Right cardiac atrium (tissue), 5 donors: ENCODE data around the gene UNC5C. TPM values are rescaled to one million over a fixed set of nuclear protein-coding genes. Genes with fewer than 3 reads are reported as not detected.

Experiments used
- ATAC-seq, 2 donors: fragments of 200-7000 bp; cut with Tn5 transposase; one replicate each; pipeline versions ENCODE4 v1.8.0 to v1.9.1; 2020; ENCODE audit warnings: moderate library complexity in 2 of 2, mild to moderate bottlenecking in 1 of 2
- DNase-seq, 3 donors: peaks; one replicate each; pipeline ENCODE4 v3.0.0-alpha.2; 2020
- H3K27ac ChIP-seq: one replicate; pipeline ENCODE4 v1.5.1; 2013; ENCODE audit warnings: mild to moderate bottlenecking, low read length, control low read depth, moderate library complexity
- H3K27me3 ChIP-seq: one replicate; pipeline ENCODE4 v1.6.1; 2013; ENCODE audit not compliant: control insufficient read depth, insufficient read depth
- H3K4me1 ChIP-seq: one replicate; pipeline ENCODE4 v1.6.1; 2013; ENCODE audit warnings: low read length; ENCODE audit not compliant: control insufficient read depth, insufficient read depth
- H3K4me3 ChIP-seq: one replicate; pipeline ENCODE4 v1.5.1; 2013; ENCODE audit warnings: low read length, control low read depth
- H3K9me3 ChIP-seq: one replicate; pipeline ENCODE4 v1.6.1; 2013; ENCODE audit warnings: low read length; ENCODE audit not compliant: control insufficient read depth
- WGBS: extraction: QIAGEN DNeasy Blood & Tissue Kit; methylation state at CpG from one replicate; pipeline ENCODE4 v1.1.7; 2013; 5-methylcytosine and 5-hydroxymethylcytosine counted together
- intact Hi-C, 4 donors: fragments of 100-400 bp; cut with DNase I; formaldehyde crosslinking; loops; one replicate each; pipeline versions ENCODE4 v1.11.0 to v1.14.0; 2022 to 2023
- polyA plus RNA-seq: library from polyadenylated mRNA; stranded (reverse); fragments of 200-250 nt; gene quantifications from one replicate; pipeline ENCODE4 v1.2.3, GENCODE V29; 2013
- total RNA-seq, 4 donors: library from RNA; stranded (reverse); fragmentation: NEBNext Ultra II Directional; extraction: Animal tissue kit (Norgen Biotek cat#: 25700); gene quantifications; one replicate each; pipeline ENCODE4 v1.2.1, GENCODE V29; 2021
- donor health status: healthy with polysubstance abuse.
- donor health status: DM: no; HTN: yes; CAD: no.
- donor health status: DM: no; HTN: no; CAD: no.
- donor health status: DM: no; HTN: yes; CAD: no; lungs with severe emphysema.
- donor health status: DM: yes; HTN: yes; CAD: no.

The UNC5C gene
- total and polyA plus RNA-seq, 5 donors: 1.3 to 8.4 (median 5.8) TPM

DNA sequence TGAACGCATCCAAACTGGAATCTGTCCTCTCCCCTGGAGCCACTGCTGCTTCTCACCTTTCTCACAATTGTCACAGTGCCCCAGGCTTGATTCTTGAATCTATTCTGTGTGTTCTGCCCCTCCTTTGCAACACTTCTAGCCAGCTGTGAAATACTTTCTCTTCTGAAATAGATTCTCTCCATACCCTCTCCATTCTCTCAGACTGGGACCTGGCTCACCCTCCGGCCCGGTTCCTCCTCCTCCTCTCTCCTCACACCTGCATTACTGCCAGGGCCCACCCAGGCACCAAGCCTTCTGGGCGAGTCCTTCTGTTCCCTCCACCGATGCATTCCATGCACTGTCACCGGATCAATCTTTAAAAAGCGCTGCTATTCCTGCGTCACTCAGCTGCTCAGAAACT lies 336.1 kb downstream of the UNC5C start:
- H3K9me3 ChIP-seq: no peaks in the 10 kb centered on the region
- no peak for DNase-seq
- no peaks in the 10 kb centered on the region for H3K27me3 ChIP-seq
- H3K4me3 ChIP-seq: no peak overlapping the region
- 78% methylated on average over 8 of the region's 8 CpGs for WGBS
- H3K4me1 ChIP-seq: no peaks in the 10 kb centered on the region
- no peak for ATAC-seq
- no peak overlapping the region for H3K27ac ChIP-seq
- intact Hi-C loops: no loop called here

DNA sequence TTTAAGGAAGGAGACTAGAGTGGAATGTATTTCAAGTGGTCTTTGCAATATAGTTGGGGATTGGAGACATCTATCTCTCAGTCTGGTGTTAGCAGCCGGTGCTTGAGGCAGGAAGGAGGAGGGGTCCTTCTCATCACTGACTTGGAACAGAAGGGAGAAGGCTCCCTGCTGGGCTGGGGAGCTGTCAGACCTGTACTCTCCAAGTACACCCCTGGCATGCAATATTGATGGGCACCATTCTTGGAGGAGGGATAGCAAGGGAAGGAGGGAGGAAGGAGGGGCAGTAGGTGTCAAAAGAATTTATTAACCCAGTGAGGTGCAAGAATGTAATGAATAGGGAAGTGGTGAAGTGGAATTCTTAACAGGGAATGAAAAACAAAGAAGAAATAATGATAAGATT lies 338.8 kb downstream of the UNC5C start:
- ATAC-seq (no peak), DNase-seq (no peak)
- 89% methylated on average over 1 of the region's 1 CpG for WGBS
- Histone ChIP-seq H3K27me3 (no peaks in the 10 kb centered on the region), H3K4me1 (no peaks in the 10 kb centered on the region), H3K27ac (no peak overlapping the region), H3K4me3 (no peak overlapping the region), H3K9me3 (no peaks in the 10 kb centered on the region)
- intact Hi-C loops: no loop called here

DNA sequence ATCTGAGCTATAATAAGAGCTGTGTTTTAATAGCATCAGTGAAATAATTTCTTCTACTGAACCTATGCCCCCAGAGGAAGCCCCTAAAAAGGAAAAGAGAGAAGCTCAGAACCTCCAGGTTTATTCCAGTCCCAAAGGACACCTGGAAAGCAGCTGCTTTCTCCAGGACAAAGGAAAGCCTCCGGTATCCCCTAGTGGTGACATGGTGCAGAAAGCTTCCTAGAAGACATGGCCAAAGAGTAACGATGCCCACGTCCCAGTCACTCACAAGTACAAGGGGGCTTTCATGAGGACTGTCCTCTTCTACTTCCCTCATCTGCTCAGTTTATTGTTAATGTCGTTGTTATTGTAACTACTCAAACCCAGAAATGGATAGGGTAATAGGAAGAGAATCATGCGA lies 343.9 kb downstream of the UNC5C start:
- Histone ChIP-seq H3K9me3 (no peaks in the 10 kb centered on the region), H3K4me3 (no peak overlapping the region), H3K27me3 (no peaks in the 10 kb centered on the region), H3K27ac (no peak overlapping the region), H3K4me1 (no peaks in the 10 kb centered on the region)
- ATAC-seq (no peak), DNase-seq (no peak)
- intact Hi-C loops: no loop called here
- 37% methylated on average over 5 of the region's 5 CpGs for WGBS

DNA sequence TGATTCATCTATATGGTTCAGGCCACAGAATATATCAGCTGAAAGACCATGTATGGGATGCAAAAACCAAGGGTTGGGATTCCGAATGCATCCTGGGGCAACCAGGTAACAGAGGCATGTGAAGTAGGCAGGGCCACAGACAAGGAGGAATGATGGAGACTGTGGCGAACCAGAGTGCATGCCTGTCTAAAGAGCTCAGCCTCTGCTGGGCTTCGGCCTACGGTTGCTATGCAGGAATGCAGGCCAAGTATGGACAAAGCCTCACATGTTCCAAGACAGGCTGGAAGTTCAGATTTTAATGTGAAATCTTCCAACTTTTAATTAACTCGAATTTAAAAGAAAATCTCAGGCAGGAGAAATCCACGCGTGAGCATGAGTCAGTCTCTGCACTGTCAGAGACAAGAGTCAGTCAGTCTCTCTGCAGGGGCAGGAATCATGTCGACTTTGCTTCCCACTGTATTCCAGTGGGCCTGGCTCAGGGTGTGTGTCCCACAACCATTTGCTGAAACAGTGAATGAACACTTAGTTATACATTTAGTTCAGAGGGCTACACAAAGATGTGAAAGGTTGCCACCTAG lies 344.4 kb downstream of the UNC5C start:
- peak; percentile 37 to 76 for ATAC-seq
- peak in 2 of 3 donors; percentile 65 to 67 for DNase-seq
- Histone ChIP-seq H3K9me3 (no peaks in the 10 kb centered on the region), H3K27me3 (no peaks in the 10 kb centered on the region), H3K4me1 (no peaks in the 10 kb centered on the region), H3K27ac (no peak overlapping the region), H3K4me3 (no peak overlapping the region)
- intact Hi-C loops: no loop called here
- 60% methylated on average over 8 of the region's 8 CpGs for WGBS

DNA sequence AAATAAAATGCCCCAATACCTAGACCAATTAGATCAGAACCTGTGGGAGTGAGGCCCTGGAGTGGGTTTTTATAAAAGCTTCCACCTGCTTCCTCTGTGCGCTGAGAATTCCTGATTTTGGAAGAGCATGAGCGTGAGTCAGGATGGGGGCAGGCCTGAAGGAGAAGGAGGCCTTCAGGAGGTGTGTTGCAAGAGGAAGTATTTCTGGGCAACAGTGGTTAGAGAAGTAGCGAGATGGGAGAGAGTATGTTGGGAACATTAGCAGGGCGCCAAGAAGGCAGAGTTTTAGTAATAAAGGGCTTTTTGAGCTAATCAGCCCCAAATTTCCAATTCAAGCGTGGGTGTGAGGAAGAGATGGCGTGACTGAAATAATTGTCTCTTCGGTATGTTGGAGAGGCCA lies 349.8 kb downstream of the UNC5C start:
- no peak for DNase-seq
- no peak for ATAC-seq
- 89% methylated on average over 7 of the region's 7 CpGs for WGBS
- Histone ChIP-seq H3K4me1 (no peaks in the 10 kb centered on the region), H3K9me3 (no peaks in the 10 kb centered on the region), H3K27ac (no peak overlapping the region), H3K27me3 (no peaks in the 10 kb centered on the region), H3K4me3 (no peak overlapping the region)
- intact Hi-C loops: no loop called here

DNA sequence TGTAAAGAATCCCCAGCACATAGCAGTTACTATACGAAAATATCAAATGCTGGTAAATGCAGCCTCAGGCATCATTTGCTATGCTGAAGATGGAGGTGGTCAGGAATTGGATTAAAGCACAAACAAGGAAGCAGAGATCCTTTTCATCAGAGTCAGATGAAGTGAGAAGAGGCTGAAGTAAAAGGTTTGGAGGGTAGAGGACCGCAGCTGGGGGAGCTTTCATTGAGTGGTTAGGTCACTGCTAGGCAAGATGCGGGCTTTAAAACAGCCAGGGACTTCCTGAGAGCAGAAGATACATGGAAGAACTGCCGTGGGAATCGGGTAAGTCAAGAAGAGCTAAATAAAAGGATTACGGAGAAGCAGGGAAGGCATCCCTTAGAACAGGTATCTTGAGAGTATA lies 351.4 kb downstream of the UNC5C start:
- ATAC-seq: no peak
- Histone ChIP-seq H3K9me3 (no peaks in the 10 kb centered on the region), H3K27ac (no peak overlapping the region), H3K4me3 (no peak overlapping the region), H3K4me1 (no peaks in the 10 kb centered on the region), H3K27me3 (no peaks in the 10 kb centered on the region)
- intact Hi-C loops: no loop called here
- 74% methylated on average over 6 of the region's 6 CpGs for WGBS
- DNase-seq: no peak

DNA sequence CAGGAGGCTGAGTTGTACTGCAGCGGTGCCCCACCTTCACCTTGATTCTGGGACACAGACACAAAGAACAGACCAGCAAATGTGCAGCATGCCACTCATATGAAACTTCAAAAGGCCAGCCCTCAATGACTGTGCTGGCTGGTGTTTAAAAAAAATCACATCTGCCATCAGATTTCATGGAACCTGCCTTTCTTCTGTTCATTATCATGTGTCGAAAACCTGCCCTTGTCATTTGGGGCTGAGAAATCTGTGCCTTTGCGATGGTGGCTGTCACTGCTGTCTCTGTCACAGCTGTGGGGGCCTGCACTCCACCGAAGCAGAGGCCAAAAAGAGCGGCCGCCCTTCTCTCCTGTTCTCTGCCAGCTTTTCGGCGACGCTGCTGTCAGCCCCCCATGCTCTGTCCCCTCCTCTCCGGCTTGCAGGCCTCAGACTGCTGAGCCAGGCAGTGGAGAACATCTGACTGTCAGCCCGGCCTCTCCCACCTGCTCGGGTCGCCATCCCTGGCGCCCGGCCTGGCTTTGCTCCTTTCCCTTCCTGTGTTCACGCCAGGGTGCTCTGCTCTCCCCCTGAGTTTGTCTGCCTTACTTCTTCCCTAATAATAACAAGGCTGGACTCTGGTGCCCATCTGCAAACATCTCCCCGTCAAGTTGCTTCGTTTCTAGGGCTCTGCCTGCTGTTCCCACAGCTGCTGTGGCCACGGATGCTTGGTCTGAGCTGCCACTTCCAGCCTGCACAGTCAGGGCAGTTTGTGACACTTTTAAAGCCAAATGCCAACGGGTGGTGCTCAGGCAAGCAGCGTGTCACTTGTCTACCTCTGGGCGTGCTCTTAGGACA lies 355.2 kb downstream of the UNC5C start:
- DNase-seq (no peak), ATAC-seq (peak in 1 of 2 donors; percentile 33)
- Histone ChIP-seq H3K27ac (no peak overlapping the region), H3K4me3 (no peak overlapping the region), H3K27me3 (no peaks in the 10 kb centered on the region), H3K4me1 (no peaks in the 10 kb centered on the region), H3K9me3 (no peaks in the 10 kb centered on the region)
- intact Hi-C loops: no loop called here
- WGBS: 49% methylated on average over 22 of the region's 22 CpGs

DNA sequence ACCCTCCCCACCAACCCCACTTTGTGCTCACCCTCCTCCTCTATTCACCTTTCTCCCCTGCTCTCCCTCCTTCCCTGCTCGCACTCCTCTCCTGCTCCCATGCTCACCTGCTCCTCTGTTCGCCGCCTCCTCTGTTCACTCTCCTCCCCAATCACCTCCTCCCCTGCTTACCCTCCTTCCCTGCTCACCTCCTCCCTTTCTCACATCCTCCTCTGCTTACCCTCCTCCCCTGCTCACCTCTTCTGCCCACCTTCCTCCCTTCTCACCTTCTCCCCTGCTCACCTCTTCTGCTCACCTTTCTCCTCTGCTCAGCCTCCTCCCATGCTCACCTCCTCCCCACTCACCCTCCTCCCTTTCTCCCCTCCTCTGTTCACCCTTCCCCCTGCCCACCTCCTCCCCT lies 357.2 kb downstream of the UNC5C start:
- H3K27ac ChIP-seq: no peak overlapping the region
- no peak overlapping the region for H3K4me3 ChIP-seq
- H3K4me1 ChIP-seq: no peaks in the 10 kb centered on the region
- ATAC-seq (no peak), DNase-seq (no peak)
- intact Hi-C loops: no loop called here
- H3K9me3 ChIP-seq: no peaks in the 10 kb centered on the region
- H3K27me3 ChIP-seq: no peaks in the 10 kb centered on the region
- WGBS: 95% methylated on average over 3 of the region's 3 CpGs

DNA sequence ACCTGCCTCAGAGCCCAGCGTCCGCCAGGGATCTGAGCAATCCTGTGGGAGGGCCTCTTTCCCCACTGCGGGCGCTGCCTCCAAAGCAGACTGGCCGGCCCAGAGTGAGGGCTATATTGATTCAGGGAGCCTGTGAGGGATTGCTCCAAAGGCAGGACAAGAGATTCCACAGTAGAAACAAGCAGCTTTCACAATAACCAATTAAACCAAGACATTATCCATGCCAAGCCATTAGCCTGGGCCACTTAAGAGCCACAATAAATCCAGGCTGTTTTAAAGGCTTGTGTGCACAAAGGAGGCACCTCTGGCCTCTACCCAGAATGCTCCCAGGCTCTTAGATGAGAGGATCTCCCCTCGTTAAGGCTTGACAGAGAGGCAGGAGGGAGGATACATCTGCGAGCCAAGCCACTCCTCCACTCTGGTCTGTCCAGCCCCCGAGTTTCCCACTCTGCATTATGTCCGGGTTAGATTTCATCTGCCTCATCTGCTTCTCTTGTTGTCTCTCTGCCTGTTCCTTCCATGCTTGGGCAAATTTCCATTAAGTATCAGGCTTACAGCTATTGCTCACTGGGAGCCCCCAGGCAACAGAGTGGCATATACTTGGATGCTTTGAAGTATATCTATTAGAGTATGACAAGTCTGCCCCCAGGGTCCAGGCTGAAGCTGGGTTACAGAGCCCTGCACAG lies 357.9 kb downstream of the UNC5C start:
- DNase-seq: no peak
- intact Hi-C loops: no loop called here
- Histone ChIP-seq H3K27ac (no peak overlapping the region), H3K9me3 (no peaks in the 10 kb centered on the region), H3K4me3 (no peak overlapping the region), H3K4me1 (no peaks in the 10 kb centered on the region), H3K27me3 (no peaks in the 10 kb centered on the region)
- no peak for ATAC-seq
- 70% methylated on average over 9 of the region's 9 CpGs for WGBS

DNA sequence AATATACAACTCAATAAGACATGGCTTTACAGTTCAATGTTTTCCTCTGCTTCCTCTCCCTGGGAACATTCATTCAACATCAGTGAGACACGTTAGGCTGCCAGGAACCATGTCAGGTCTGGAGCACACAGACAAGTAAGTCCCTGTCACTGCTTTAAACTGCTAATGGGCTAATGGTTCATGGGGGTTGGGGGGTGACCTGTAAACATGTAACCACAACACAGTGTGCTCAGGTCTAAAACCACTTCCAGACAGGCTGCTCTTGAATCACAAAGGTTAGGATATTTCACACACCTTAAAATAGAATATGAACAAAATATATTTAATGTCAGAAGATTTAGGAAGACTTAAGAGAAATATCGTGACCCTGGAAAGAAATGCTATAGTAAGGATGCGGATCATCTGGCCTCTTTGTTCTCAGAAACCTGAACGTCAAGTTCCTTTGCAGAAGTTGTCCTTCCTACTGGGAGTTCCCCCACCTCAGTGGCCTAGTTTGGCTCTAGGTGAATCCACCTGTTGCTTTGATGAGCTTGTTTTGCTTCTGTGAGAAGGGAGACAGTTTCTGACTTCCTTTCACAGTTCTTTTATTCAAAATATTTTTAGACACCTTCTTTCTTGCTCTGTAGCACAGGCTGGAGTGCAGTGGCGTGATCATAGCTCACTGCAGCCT lies 359.9 kb downstream of the UNC5C start:
- Histone ChIP-seq H3K27ac (no peak overlapping the region), H3K4me3 (no peak overlapping the region), H3K9me3 (no peaks in the 10 kb centered on the region), H3K27me3 (no peaks in the 10 kb centered on the region), H3K4me1 (no peaks in the 10 kb centered on the region)
- DNase-seq (no peak), ATAC-seq (no peak)
- intact Hi-C loops: no loop called here
- WGBS: 75% methylated on average over 5 of the region's 5 CpGs

DNA sequence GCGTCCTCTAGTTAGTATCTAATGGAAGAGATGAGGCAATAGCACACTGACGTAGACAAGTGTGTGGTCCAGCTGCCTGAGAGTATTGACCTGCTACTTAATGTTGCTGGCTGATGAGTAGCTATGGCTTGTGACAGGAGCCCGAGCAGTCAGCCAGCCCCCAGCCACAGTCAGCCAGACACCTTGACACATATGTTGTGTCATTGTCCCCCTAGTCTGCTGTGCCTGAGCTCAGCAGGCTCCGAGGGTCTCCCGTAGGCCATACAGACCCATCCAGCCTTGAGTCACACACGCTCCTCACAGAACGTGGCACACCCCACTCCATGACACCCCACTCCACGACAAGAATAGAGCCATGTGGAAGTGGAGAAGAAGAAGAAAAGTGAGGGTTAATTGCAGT lies 362.1 kb downstream of the UNC5C start:
- DNase-seq (no peak), ATAC-seq (no peak)
- 87% methylated on average over 8 of the region's 8 CpGs for WGBS
- no peaks in the 10 kb centered on the region for H3K27me3 ChIP-seq
- no peaks in the 10 kb centered on the region for H3K9me3 ChIP-seq
- H3K4me3 ChIP-seq: no peak overlapping the region
- no peak overlapping the region for H3K27ac ChIP-seq
- intact Hi-C loops: no loop called here
- H3K4me1 ChIP-seq: no peaks in the 10 kb centered on the region
